ENCODE measurements around the gene KCNG2.

Gene KCNG2

DNA sequence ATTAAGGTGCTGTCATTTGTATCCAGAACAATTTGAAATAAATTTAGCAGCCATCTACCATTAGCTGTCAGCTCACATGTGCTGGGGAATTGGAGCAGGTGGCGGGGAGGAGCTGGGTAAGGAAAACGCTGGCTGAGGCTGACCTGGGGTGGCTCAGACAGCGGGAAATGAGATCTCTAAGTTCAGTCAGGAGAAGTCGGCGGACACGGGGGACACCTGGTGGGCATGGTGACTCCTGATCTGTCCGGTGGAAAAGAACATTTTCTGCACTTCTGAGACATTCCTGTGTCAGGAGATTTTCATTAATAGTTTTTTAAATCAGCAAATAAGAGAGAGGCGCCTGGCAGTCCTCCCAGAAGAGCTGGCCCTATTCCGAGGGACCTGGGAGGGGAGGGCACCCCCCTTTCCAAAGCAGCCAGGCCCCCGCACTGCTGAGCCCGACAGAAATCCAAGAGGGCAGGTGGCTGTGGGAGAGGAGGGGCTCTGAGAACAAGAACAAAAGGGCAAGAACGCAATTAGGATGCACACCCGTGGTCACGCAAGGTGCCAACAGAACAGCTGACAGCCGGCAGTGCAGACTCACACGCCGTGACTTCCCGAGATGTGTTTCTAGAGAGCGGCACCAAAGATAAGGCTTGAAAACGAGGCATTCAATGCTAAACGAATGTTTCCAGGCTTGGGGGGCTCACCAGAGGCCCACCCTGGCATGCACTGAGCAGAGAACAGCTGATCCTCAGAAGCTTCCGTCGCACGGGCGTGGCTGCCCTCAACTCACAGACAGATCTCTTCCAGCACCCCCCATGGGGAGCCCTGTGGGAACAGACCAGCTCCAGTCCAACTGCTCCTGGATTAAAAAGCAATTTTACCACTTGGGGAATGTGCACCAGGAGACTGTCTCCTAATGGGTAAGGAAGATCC lies 127.3 kb downstream of the KCNG2 start:
- no peak for DNase-seq (ENCODE audit: low read depth in 2 of 2)

DNA sequence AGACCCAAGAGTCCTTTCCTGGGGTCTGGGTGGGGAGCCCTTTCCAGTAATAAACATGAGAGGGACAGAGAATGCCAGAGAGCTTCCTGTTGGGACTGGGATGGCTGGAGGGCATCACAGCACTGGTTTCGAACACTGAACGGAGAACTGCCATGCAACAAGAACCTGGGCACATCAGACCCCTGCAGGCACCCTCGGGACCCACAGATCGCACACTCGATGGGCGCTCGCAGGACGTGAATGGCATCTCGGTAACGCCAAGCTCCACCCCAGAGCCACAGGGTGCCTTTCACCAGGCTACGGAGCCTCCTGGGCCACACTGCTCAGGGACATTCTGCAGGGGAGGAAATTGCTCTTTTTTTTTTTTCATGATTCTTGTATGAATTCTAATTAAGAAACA lies 128.6 kb downstream of the KCNG2 start:
- DNase-seq (ENCODE audit: low read depth in 2 of 2): no peak

DNA sequence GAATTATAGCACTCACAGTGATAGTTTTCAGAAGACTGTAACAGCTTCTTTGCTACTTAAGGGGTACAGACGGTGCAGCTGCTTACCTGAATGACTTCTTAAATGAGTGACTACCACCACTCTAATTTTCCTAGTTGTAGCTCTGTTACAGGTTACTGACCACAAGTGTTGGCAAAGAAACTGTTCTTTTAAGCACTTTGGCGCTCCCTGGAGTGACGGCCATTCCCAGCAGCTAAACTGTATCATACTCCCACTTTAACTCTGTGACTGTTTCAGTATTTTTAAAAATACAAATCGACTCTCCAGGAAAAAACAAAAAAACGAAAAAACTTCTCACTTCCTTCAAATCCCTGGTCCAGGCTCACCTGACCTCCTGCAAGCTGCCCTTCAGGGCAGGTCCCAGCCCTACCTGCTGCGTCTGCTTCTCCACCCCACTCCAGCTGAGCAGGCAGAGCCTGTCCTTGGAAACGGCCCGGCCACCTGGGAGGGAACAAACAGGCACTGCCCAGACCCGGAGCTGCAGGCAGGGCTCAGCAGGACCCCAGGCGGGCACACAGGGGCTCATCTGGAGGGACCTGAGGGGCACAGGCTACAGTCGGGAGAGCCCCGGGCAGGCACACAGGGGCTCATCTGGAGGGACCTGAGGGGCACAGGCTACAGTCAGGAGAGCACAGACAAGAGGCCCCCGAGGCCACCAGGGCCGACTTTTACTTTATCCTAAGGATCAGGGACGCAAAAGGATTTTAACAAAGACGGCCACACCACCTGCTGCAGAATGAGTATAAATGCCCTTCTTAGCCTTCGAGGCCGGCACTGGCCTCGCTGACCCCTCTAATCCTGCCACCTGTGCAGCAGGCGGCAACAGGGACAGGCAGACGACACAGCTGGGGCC lies 129.2 kb downstream of the KCNG2 start:
- DNase-seq (ENCODE audit: low read depth in 2 of 2): no peak

DNA sequence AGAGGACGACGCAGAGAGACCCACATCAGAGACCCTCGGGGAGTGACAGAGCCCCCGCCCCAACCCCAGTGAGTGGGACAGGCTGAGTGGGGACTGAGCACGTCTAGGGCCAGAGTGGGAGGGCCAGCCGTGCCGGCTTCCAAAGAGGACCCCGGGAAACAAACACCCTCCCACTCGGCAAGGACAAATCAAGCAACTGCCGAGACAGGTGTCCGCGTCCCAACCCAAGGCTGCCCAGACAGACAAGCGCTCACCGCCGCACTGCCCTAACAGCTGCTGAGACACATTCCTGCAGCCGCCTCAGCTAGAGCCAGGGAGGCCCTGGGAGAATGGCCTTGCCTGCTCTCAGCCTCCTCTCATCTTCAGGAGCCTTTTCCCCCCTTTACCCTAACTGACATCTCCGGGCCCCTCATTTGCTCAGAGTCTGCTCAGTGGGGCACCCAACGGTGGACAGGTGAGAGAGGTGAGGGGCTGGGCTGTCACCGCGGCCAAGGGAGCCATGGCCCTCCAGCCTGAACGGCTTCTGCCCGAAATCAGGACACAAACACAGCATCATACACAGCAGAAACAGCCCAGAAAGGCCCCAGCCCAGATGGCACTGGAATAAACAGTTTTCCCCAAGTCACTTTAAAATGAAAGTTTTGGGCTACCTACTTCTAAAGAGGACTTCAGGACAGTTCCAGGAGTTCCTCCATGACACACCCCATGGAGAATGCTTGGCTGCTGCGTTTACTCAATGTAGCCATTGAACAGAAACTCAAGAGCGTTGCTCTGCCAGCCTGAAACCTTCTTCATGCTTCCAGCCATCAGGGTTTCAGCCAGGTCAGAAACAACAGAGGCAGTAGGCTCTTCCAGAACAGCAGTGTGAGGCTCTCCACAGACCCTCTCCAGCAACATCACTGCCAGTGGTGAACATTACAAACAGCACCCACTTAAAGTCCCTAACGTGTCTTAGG lies 130.1 kb downstream of the KCNG2 start:
- DNase-seq (ENCODE audit: low read depth in 2 of 2): no peak

DNA sequence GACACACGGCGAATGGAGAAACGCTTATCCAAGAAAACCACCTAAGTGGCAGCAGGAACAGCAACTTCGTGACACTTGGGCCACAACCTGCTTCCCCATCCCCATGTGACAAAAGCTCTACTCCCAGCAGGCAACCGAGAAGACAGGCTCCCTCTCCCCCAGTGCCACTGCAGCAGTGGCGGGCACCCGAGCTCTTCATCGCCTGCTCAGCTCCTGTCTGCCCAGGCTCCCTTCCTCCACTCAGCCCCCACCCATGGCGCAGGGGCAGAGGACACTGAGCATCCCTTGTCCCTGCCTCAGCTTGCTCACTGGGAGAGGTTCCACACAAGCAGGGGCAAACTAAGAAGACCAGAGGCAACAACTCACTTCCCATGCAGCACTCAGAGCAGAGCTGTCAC lies 130.8 kb downstream of the KCNG2 start:
- DNase-seq (ENCODE audit: low read depth in 2 of 2): no peak

DNA sequence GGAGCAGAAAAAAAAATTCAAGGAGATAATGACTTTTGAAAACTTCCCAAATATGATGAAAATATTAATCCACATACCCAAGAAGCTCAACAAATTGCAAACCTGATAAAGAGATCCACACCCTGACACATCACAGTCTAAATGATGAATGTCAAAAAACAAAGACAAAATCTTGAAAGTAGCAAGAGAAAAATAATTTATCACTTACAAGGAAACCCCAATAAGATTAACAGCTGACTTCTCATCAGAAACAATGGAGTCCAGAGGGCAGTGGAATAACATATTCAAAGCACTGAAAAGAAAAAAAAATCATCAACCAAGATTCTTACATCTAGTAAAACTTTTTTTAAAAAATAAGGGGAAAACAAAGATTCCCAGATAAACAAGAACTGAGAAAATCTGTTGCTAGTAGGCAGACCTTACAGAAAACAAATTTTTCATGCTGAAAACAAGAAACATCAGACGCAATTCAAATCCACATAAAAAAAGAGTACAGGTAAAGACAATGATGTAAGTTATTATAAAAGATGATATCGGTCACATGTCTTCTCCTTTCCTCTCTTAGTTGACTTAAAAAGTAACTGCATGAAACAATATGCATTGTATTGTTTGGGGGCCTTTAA lies 132.4 kb downstream of the KCNG2 start:
- no peak for DNase-seq (ENCODE audit: low read depth in 2 of 2)

DNA sequence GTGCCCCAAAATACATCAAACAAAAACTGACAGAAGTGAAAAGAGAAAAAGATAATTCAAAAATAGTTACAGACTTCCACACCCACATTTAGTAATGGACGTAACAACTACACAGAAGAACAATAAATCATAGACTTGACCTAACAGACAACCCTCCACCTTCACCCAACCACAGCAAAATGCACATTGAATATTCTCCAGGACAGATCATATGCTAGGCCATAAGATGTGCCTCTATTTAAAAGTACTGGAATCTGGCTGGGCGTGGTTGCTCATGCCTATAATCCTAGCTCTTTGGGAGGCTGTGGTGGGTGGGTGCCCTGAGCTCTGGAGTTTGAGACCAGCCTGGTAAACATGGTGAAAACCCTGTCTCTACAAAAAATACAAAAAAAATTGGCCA lies 133.7 kb downstream of the KCNG2 start:
- DNase-seq (ENCODE audit: low read depth in 2 of 2): no peak

DNA sequence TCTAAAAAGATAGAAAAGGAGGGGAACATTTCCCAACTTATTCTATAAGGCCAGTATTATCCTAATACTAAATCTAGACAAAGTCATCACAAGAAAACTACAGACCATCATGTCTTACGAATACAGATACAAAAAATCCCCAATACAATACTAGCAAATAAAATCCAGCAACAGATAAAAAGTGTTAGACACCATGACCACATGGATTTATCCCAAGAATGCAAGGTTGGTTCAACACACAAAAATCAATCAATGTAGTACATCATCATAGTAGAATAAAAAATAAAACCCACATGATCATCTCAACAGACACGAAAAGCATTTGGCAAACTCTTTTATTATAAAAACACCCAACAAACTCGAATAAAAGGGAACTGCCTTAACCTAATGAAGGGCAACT lies 135.2 kb downstream of the KCNG2 start:
- no peak for DNase-seq (ENCODE audit: low read depth in 2 of 2)

DNA sequence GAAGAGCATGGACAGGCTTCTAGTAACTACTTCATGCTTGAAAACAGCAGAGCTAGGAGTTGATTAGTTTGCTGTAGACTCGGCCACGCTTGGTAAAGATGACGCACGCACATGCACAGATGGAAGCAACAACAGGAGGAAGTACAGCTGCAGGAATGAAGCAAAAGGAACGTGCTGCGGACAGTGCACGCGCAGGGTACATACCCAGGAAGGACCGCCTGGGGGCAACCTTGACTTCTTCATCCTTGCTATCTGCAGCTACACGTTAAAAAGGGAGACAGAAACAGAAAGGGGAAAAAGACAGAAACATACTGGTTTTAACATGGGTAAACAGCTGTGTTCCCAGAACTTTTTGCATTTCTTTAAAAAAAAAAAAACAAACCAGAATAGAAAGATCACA lies 136.0 kb downstream of the KCNG2 start:
- DNase-seq (ENCODE audit: low read depth in 2 of 2): no peak

DNA sequence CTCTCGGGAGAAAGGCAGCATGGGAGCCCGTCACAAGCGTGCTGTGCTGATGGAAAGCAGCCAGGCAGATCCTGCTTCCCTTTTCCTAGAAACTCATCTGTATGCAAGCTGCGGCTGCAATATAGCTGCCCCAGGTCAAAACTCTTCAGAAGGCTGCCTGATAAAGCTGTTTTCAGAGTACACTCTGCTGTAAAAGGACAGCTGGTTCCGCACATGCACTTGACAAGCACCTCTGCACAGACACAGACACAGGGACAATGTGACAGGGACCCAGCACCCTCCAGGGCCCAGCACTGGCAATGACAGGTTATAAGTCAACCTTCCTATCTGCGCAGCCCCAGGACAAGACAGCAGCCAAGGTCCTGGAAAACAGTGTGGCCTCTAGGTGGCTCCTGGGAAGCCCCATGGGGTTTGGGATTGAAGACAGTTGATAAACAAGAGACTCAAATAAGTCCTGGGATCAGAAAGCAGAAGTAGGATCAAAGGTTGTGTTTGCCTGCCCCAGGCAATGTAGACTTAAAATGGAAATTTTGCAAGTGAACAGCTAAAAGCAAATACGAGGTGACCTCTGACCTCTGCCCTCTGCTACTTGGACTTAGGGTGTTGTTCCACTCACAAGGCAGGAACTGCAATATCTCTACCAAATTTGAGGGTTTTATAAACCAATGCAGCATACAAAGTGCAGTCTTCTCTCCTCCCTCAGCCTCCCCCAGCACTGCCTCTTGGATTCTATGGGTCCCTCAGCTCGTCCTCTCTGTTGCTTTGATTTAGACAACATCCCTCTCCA lies 136.8 kb downstream of the KCNG2 start:
- DNase-seq (ENCODE audit: low read depth in 2 of 2): no peak

DNA sequence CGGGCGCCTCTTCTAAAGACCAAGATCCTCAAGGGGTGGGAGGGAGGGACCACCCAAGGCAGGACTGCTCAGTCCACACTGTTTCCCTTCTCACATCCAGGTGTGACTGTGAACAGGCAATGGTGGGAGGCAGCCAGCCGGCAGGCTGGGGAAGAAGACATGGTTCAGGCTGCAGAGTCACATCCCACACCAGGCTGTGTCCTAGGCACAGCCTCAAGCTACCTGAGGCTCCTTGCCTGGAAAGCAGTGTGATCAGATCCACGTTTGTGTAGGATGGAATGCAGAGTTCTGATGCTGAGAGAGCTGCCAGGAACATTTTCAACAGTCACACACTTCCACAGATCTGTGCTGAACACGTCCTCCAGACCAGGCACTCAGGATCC lies 137.4 kb downstream of the KCNG2 start:
- no peak for DNase-seq (ENCODE audit: low read depth in 2 of 2)

DNA sequence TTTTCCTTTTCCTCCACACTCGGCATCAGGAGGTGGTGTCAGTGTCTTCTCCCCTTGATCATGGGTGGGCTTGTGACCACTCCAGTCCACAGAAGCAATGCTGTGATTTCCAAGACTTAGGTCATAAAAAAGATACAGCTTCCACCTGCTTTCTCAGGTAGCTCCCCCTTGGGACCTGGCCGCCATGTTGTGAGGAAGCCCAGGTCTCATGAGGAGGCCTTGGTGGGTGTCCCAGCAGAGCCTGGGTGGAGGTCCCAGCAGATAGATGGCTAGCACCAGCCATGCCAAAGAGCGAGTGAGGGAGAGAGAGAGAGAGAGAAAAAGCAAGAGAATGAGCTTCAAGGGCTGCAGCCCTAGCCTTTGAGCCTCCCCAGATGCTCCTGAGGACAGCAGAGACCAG lies 137.8 kb downstream of the KCNG2 start:
- DNase-seq (ENCODE audit: low read depth in 2 of 2): no peak

DNA sequence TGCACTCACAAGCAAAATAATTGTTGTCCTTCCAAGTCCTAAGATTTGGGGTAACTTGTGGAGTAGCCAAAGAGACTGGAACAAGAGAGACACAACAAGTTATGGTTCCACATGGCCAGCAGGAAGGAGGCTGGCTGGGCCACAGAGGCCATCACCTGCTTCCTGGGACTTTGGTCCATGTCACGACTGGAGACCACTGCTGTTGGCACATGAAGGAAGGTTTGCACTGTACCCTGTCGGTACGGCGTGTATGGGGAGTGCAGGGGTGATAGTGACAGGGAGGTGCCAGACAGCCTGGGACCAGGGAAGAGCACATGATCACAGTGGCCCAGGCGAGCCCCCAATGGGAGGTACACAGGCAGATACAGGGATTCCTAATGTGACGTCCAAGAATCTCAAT lies 138.2 kb downstream of the KCNG2 start:
- DNase-seq (ENCODE audit: low read depth in 2 of 2): no peak

DNA sequence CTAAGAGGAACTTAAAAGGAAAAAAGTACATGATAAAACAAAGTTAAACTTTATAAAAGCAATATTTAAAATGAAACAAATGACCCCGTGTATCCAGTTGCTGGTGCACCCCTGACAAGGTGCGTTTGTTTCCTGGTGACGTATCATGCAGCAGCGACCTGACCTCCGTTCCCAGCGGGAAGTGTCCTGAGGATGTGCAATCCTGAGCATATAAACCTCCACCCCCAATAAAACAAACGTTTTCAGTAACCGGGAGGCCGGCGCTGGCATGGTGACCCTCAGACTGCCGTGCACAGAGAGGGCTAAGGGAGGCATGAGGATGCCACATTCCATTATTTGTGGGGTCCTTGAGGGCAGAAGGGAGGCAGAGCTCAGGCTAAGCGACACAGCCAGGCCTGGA lies 138.9 kb downstream of the KCNG2 start:
- no peak for DNase-seq (ENCODE audit: low read depth in 2 of 2)

DNA sequence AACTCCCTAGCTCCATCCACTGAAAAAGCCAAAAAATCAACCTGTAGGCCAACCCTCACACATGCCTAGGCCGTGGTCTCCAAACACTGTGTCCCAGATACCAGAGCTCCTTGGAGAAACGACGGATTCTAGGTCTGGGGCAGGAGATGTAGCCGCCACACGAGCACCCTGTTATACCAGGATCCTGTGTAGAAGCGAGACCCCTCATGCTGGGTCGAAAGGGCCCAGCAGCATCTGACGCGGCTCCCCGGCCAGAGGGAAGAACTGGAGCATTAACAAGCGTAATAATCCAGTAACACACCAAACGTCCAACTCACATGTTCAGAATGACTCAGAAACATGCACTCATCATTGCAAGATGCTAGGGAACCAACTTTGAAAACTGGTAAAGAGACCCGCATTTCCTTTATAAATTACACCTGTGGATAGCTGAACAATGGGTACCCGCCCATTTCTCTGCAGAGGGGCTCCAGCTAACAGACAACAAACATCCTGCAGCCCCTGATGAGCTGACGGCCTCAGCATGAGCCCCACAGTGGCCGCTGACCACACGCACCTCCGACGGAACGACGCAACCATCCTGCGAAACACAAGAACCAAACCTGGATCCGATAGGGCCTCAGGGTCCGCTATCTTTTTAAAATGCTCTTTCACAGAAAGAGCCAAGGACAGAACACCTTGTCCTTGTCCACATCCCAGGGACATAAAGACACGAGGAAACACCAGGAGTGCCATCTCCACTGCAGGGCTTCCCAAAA lies 139.5 kb downstream of the KCNG2 start:
- DNase-seq (ENCODE audit: low read depth in 2 of 2): no peak

DNA sequence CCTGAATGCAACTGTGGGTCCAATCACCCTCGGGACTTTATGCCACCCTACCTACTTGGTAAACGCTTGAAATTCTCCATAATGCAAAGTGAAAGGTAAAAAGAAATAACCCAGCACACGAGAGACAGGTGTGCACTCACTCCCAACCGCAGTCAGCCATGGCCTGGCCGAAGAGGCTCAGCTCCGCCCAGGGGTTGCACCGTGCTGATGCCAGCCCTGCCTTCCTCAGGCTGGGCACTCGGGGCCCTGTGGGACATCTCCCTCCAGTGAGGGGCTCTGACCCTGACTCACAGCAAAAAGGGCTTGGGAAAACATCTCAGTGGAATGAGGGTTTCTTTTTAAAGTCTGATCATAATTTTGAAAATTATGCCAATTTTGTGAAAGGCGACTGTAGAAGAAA lies 140.5 kb downstream of the KCNG2 start:
- DNase-seq (ENCODE audit: low read depth in 2 of 2): no peak

DNA sequence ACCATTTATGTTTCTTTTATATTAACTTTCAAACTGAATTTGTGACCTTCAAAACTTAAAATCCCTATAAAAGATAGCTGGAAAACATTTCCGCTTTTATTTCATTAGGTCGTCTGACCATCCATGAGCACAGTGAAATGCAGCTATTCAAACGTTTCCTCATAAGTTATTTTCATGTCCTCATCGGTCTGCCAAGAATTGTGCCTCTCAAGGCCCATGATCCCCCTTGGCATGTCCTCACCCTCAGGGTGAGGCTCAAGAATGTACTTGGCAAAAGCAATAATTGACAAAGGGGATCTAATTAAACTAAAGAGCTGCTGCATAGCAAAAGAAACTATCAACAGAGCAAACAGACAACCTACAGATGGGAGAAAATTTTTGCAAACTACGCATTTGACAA lies 141.4 kb downstream of the KCNG2 start:
- DNase-seq (ENCODE audit: low read depth in 2 of 2): no peak

DNA sequence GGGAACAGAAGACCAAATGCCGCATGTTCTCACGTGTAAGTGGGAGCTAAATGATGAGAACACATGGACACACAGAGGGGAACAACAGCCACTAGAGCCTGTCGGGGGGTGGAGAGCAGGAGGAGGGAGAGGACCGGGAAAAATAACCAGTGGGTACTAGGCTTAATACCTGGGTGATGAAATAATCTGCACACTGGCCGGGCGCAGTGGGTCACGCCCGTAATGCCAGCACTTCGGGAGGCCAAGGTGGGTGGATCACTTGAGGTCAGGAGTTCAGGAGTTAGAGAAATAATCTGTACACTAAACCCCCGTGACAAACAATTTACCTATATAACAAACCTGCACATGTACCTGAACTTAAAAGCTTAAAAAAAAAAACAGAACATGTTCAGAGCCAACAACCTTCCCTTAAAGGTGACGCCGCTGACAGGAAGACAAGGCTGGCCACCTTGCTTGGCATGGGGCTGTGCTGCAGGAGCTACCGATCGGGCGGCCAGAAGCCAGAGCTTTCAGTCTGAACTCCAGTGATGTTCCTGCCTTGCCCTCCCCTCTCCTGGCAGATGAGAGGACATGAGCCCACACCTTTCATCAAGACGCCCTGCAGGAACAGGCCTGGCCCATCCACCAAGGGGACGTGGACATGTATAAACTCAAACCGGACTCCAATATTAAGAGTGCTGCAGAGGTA lies 142.5 kb downstream of the KCNG2 start:
- no peak for DNase-seq (ENCODE audit: low read depth in 2 of 2)

DNA sequence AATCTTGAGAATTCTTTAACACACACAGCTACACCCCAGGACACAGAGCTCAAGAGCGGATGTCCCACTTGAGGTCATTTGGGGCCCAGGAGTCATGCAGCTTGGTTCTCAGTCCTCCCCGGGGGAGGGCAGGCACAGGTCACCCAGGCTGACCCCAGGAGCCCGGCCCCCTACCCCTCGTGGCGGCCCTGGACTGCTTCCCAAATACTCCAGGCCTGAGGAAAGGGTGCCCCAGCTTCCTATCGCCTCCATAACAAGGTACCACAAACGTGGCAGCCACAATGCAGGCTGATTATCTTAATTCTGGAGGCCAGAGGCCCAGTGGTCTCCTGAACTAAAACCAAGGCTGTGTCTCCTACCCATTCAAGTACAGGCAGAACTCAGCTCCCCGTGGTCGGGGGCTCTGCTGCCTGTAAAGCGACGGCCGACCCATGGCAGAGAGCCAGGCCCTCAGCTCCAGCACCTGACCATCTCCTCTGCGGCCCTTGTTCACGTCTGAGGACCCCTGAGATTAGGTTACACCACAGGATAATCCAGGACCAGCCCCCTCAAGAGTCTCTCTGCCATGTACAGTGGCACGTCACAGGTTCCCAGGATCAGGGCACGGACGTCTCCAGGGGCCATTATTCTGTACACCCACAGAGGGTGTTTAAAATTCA lies 143.2 kb downstream of the KCNG2 start:
- no peak for DNase-seq (ENCODE audit: low read depth in 2 of 2)
